GM10847 (cell line): ENCODE data around the gene ZNF501.

Experiments used
- POLR2A ChIP-seq: IDR thresholded peaks from 2 replicates; pipeline ENCODE4 v1.6.1; 2011; ENCODE audit not compliant: insufficient read length; ENCODE audit errors: extremely low read depth

ZNF501 gene

GRCh38 chr3:44729384-44729910 is at the start of gene ZNF501:
TSS of gene ZNF501 (plus strand) at chr3:44729635. CDS start at chr3:44734422, 4,787 bp downstream.
- peak; percentile 60 for TF ChIP-seq POLR2A

GRCh38 chr3:44680921-44681455 is 48.4 kb upstream of the ZNF501 start:
- no peak for TF ChIP-seq POLR2A

- TF ChIP-seq POLR2A = no peak
These were observed 47.1 kb upstream of the ZNF501 start for GRCh38 chr3:44682182-44682896.

GRCh38 chr3:44685128-44685800 is 44.2 kb upstream of the ZNF501 start:
- TF ChIP-seq POLR2A = peak; percentile 45

GRCh38 chr3:44687898-44688297 is 41.5 kb upstream of the ZNF501 start:
- TF ChIP-seq POLR2A = no peak

GRCh38 chr3:44712455-44713075 is 16.9 kb upstream of the ZNF501 start, which contains the start of gene ZNF502:
TSS of gene ZNF502 (plus strand) at chr3:44712660. CDS start at chr3:44720262, 7,602 bp downstream.
- no peak for TF ChIP-seq POLR2A

GRCh38 chr3:44721231-44722102 is 8.0 kb upstream of the ZNF501 start:
- TF ChIP-seq POLR2A = no peak

GRCh38 chr3:44722103-44722401 is 7.4 kb upstream of the ZNF501 start:
- no peak for TF ChIP-seq POLR2A

GRCh38 chr3:44734646-44735168 is 5.3 kb downstream of the ZNF501 start:
- no peak for TF ChIP-seq POLR2A

GRCh38 chr3:44761101-44761423 is 31.6 kb downstream of the ZNF501 start:
- TF ChIP-seq POLR2A = no peak

- peak; percentile 50 for TF ChIP-seq POLR2A
These were observed 32.2 kb downstream of the ZNF501 start, which contains the start of the genes KIAA1143 and KIF15 for GRCh38 chr3:44761424-44762169. TSS of gene KIAA1143 (minus strand) at chr3:44761619. CDS start at chr3:44761602, 17 bp downstream. TSS of gene KIF15 (plus strand) at chr3:44761794. CDS start at chr3:44761866, 72 bp downstream.

- TF ChIP-seq POLR2A = no peak
These were observed 32.8 kb downstream of the ZNF501 start for GRCh38 chr3:44762170-44762677.

GRCh38 chr3:44762690-44763089 is 33.3 kb downstream of the ZNF501 start:
- no peak for TF ChIP-seq POLR2A

GRCh38 chr3:44764248-44764647 is 34.8 kb downstream of the ZNF501 start:
- no peak for TF ChIP-seq POLR2A
